WTC11 (cell line): ENCODE measurements around the gene ST8SIA6.

ENCODE experiments used
- CTCF ChIP-seq: fragments of 200-600 bp; IDR thresholded peaks from 2 replicates; pipeline ENCODE4 v1.8.0; 2022; ENCODE audit warnings: antibody characterized with exemption
- MXD4 ChIP-seq: fragments of 250-450 bp; sonication (Bioruptor Pico); IDR thresholded peaks from 2 replicates; pipeline ENCODE4 v1.8.0; 2021; ENCODE audit warnings: mild to moderate bottlenecking, moderate library complexity, borderline replicate concordance
- ZNF263 ChIP-seq: sonication (generic); formaldehyde crosslinking; IDR thresholded peaks from 2 replicates; pipeline ENCODE4 v1.8.1; 2022; ENCODE audit warnings: low read depth, mild to moderate bottlenecking, moderate library complexity, missing genetic modification reagents

- no peak for TF ChIP-seq MXD4 (CRISPR knock-in tag)
- TF ChIP-seq ZNF263: no peak
- no peak for TF ChIP-seq CTCF
Observed at GRCh38 chr10:17474595-17475323, 20.4 kb upstream of the ST8SIA6 start.
